ENCODE results near the gene PCSK7. TPM values are rescaled to one million over a fixed set of nuclear protein-coding genes. Genes with fewer than 3 reads are reported as not detected.
"Not testable (repeated sequence)": the region's sequence is repeated elsewhere in the genome, so short reads cannot be mapped to it uniquely, and the experiment has no call there.

The PCSK7 gene
- total and polyA plus RNA-seq, 2 donors from 2014 or later, result 14.5 to 70.2 TPM

- FAIRE-seq (no peak), DNase-seq (peak in 1 of 5 donors; percentile 30)
- intact Hi-C loops (cut with DNase I), result no loop called here
- no peak for TF ChIP-seq CTCF (IDR thresholded peaks at IDR 0.05; ENCODE audit: borderline replicate concordance, extremely low read depth, insufficient read depth)
- H3K27ac ChIP-seq (ENCODE audit: low read depth in 2 of 2, low read length in 2 of 2), result no peak overlapping the region
- H3K9ac ChIP-seq (ENCODE audit: low read length in 3 of 3), result no peak overlapping the region
- H3K27me3 ChIP-seq (ENCODE audit: control insufficient read depth, insufficient read depth, low read length), result no peaks in the 10 kb centered on the region
- H3K36me3 ChIP-seq (ENCODE audit: control insufficient read depth in 2 of 3, insufficient read depth in 3 of 3, low read length in 3 of 3), result peaks cover 0 to 29% (median 29%) of the 10 kb centered on the region in 3 donors
- no peaks in the 10 kb centered on the region for H3K9me3 ChIP-seq (ENCODE audit: control insufficient read depth in 2 of 3, insufficient read depth in 1 of 3, low read length in 3 of 3)
- H3K4me1 ChIP-seq (ENCODE audit: control insufficient read depth in 2 of 3, insufficient read depth in 2 of 3, low read depth in 1 of 3, low read length in 3 of 3), result peaks cover 0 to 6% (median 2%) of the 10 kb centered on the region in 3 donors
- H3K4me3 ChIP-seq (ENCODE audit: low read length in 3 of 3), result no peak overlapping the region
Measured at GRCh38 chr11:117185736-117186430, 46.0 kb downstream of the PCSK7 start.

- Histone ChIP-seq H3K9me3 (ENCODE audit: control insufficient read depth in 2 of 3, insufficient read depth in 1 of 3, low read length in 3 of 3) (no peaks in the 10 kb centered on the region), H3K4me1 (ENCODE audit: control insufficient read depth in 2 of 3, insufficient read depth in 2 of 3, low read depth in 1 of 3, low read length in 3 of 3) (peaks cover 0 to 16% (median 5%) of the 10 kb centered on the region in 3 donors), H3K36me3 (ENCODE audit: control insufficient read depth in 2 of 3, insufficient read depth in 3 of 3, low read length in 3 of 3) (peaks cover 0 to 20% (median 11%) of the 10 kb centered on the region in 3 donors), H3K27ac (ENCODE audit: low read depth in 2 of 2, low read length in 2 of 2) (no peak overlapping the region), H3K9ac (ENCODE audit: low read length in 3 of 3) (no peak overlapping the region), H3K4me3 (ENCODE audit: low read length in 3 of 3) (no peak overlapping the region), H3K27me3 (ENCODE audit: control insufficient read depth, insufficient read depth, low read length) (no peaks in the 10 kb centered on the region)
- FAIRE-seq (no peak), DNase-seq (peak in 1 of 5 donors; percentile 26)
- intact Hi-C loops (cut with DNase I), result no loop called here
- no peak for TF ChIP-seq CTCF (IDR thresholded peaks at IDR 0.05; ENCODE audit: borderline replicate concordance, extremely low read depth, insufficient read depth)
Measured at GRCh38 chr11:117183724-117184349, 48.0 kb downstream of the PCSK7 start.

GRCh38 chr11:117183178-117183577 is 48.7 kb downstream of the PCSK7 start:
- H3K9ac ChIP-seq (ENCODE audit: low read length in 3 of 3); H3K9me3 ChIP-seq (ENCODE audit: control insufficient read depth in 2 of 3, insufficient read depth in 1 of 3, low read length in 3 of 3); H3K27me3 ChIP-seq (ENCODE audit: control insufficient read depth, insufficient read depth, low read length); DNase-seq; H3K4me3 ChIP-seq (ENCODE audit: low read length in 3 of 3); intact Hi-C loops (cut with DNase I); H3K27ac ChIP-seq (ENCODE audit: low read depth in 2 of 2, low read length in 2 of 2); FAIRE-seq: not testable (repeated sequence)
- Histone ChIP-seq H3K4me1 (ENCODE audit: control insufficient read depth in 2 of 3, insufficient read depth in 2 of 3, low read depth in 1 of 3, low read length in 3 of 3) (peaks cover 0 to 17% (median 5%) of the 10 kb centered on the region in 3 donors), H3K36me3 (ENCODE audit: control insufficient read depth in 2 of 3, insufficient read depth in 3 of 3, low read length in 3 of 3) (peaks cover 0 to 19% (median 11%) of the 10 kb centered on the region in 3 donors)

GRCh38 chr11:117182551-117182935 is 49.3 kb downstream of the PCSK7 start:
- Histone ChIP-seq H3K9ac (ENCODE audit: low read length in 3 of 3) (no peak overlapping the region), H3K9me3 (ENCODE audit: control insufficient read depth in 2 of 3, insufficient read depth in 1 of 3, low read length in 3 of 3) (no peaks in the 10 kb centered on the region), H3K36me3 (ENCODE audit: control insufficient read depth in 2 of 3, insufficient read depth in 3 of 3, low read length in 3 of 3) (peaks cover 0 to 15% (median 7%) of the 10 kb centered on the region in 3 donors), H3K4me3 (ENCODE audit: low read length in 3 of 3) (no peak overlapping the region), H3K4me1 (ENCODE audit: control insufficient read depth in 2 of 3, insufficient read depth in 2 of 3, low read depth in 1 of 3, low read length in 3 of 3) (peaks cover 0 to 19% (median 5%) of the 10 kb centered on the region in 3 donors), H3K27me3 (ENCODE audit: control insufficient read depth, insufficient read depth, low read length) (no peaks in the 10 kb centered on the region), H3K27ac (ENCODE audit: low read depth in 2 of 2, low read length in 2 of 2) (no peak overlapping the region)
- TF ChIP-seq CTCF (IDR thresholded peaks at IDR 0.05; ENCODE audit: borderline replicate concordance, extremely low read depth, insufficient read depth), result no peak
- intact Hi-C loops (cut with DNase I), result no loop called here
- FAIRE-seq (no peak), DNase-seq (peak in 2 of 5 donors; percentile 32 to 43)

Data from kidney (tissue), 14 donors.